NCI-H1930 (cell line): ENCODE results near the gene LIMS2.

Source experiments
- DNase-seq, 2 experiments: peaks; one replicate each; lab custom pipeline; 2025; lab: John Stamatoyannopoulos, UW

LIMS2 gene

DNA sequence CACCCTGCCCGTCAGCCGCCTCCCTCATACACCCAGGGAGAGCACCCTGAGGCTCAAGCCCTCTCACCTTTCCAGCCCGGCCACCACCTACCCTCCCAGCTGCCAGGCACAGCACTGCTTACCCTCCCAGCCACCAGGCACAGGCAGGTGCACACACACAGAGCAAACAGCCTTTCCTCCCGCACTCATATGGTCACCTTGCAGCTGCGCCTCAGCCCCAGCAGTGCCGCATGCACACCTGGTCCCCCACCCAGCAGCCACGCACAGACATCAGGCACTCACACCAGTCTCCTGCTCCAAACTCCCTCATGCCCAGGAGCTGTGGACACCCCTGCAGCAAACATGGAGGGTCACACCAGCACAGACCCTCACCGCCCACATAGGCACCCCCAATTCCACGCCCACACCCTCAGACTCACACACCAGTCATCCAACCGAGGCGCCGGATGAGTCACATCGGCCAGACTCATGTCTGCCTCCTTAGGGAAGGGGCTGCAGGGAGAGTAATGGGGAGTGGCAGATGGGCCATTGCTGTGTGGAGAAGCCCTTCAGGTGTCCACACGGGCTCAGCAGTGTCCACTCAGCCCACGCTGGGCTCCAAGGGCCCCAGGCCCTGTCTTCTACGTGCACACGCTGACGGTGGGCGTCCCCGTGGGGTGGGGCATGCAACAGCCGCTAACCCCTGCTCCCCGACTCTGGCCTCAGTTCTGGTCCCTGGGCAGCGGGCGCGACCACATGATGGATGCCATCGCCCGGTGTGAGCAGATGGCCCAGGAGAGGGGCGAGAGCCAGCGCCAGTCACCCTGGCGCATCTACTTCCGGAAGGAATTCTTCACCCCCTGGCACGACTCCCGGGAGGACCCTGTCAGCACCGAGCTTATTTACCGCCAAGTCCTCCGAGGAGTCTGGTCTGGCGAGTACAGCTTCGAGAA lies 51.7 kb downstream of the LIMS2 start:
- no peak for DNase-seq

- DNase-seq, result no peak
These were observed 52.6 kb downstream of the LIMS2 start for GRCh38 chr2:127622561-127623387.

DNA sequence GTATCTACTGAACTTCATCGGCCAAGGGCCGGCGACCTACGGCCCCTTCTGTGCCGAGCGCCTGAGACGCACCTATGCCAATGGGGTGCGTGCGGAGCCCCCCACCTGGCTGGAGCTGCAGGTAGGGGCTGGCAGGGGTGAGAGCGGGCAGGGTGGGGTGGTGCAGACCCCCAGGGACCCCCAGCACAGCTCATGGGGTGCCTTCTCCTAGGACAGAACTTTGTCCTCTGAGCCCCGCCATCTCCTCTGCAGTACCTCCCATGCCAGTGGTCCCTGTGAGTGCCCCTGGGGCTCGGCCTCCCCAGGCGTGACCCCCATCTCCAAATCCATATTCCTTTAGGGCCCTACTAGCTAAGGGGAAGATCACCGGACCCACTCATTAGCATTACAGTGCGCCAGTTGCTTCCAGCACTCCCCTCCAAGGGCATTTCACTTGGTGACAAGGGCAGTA lies 53.3 kb downstream of the LIMS2 start:
- no peak for DNase-seq

DNA sequence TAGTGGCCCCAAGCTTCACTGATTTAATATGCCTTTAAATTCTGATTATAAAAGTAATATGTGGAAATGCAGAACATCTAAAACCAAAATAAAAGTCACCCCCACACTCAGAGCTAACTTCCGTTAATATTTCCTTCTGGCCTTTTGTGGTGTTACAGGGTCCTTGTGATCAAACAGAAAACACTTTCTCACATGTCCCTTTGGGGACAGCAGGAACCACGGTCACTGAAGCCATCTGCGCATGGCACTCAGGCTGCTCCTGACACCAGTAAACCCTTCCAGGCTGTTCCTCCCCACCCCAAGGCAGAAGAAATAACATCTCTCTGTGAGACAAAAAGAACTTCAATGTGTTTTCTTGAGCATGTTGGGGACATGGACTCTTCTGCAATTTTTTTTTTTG lies 54.5 kb downstream of the LIMS2 start:
- no peak for DNase-seq

GRCh38 chr2:127619877-127620705 lies 55.2 kb downstream of the LIMS2 start:
- no peak for DNase-seq

GRCh38 chr2:127619203-127619590 lies 56.1 kb downstream of the LIMS2 start:
- DNase-seq, result no peak

DNA sequence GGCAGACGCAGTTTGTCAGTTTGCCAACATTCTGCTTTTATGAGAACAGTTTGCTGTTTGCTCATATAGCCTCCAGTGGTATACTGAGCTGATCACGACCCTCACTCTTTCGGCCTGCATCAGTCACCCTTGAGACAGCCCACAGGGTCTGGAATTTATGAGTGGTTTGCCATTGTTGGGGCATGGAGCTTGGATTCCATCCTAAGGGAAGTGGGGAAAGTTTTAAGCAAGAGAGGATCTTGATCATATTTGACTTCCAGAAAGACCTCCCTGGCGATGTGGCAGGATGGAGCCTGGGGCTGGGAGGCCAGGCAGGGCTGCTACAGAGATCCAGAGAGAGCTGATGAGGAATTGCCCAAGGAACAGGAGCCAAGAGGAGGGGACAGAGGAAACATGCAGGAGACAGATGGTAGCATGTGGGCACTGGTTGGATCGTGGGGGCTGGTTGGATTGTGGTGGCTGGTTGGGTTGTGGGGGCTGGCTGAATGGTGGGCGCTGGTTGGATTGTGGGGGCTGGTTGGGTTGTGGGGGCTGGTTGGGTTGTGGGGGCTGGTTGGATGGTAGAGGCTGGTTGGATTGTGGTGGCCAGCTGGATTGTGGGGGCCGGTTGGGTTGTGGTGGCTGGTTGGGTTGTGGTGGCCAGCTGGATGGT lies 56.7 kb downstream of the LIMS2 start:
- DNase-seq, result no peak

DNA sequence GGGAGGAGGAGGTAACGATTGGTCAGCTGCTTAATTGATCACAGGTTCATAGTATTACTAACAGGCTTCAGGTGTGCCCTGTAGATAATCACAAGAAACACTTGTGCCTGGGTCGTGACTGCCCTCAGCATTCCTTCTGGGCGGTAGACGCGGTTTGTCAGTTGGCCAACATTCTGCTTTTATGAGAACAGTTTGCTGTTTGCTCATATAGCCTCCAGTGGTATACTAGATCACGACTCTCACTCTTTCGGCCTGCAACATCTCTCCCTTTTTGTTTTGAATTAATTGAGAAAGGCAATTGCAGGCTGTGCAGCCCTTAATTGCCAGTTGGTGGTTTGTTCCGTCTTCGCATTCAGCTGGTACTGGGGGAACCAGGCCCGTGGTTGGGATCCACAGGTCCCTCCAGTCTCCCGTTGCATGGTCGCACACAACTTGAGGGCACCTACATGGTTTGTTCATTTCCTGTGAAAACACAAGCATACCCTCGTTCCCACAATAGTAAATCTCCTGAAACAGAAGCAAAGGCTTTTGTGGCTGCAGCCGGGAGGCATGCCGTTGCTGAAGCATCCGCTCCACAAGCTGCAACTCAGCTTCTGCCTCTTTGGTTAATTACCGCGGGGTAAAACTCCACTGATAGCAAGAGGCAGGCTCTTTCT lies 59.7 kb downstream of the LIMS2 start:
- DNase-seq, result no peak

- no peak for DNase-seq
These were observed 60.6 kb downstream of the LIMS2 start for GRCh38 chr2:127614731-127615130.

- DNase-seq, result no peak
These were observed 61.1 kb downstream of the LIMS2 start for GRCh38 chr2:127614246-127614645.

DNA sequence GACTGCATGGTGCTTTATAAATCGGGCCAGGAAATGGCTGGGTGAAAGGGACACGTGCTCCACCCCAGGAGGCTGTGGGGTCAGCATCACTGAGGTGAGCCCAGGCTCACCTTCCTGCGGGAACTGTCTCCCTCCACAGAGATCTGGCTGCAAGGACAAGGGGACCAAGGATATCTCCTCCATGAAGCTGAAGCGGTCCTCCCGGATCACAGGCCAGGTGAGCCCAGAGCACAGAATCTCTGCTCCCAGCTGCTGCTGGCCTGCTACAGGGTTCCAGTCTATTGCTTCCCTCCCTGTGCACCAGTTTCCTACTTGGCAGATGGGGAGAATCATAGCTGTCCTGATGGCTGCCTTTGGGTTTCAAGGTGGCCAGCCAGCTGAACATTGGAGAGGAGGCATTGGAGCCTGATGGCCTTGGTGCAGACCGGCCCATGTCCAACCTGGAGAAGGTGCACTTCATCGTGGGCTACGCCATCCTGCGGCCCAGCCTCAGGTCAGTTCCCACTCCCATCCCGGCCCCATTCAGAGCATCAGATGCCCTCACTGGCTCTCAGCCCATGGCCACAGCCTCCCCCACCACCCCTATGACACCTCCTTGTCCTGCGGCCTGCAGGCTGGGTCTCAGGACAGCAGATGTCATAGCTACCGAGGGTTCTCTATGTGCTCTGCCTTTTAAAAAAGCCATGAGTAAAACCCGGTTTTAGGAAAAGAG lies 63.1 kb downstream of the LIMS2 start:
- no peak for DNase-seq

DNA sequence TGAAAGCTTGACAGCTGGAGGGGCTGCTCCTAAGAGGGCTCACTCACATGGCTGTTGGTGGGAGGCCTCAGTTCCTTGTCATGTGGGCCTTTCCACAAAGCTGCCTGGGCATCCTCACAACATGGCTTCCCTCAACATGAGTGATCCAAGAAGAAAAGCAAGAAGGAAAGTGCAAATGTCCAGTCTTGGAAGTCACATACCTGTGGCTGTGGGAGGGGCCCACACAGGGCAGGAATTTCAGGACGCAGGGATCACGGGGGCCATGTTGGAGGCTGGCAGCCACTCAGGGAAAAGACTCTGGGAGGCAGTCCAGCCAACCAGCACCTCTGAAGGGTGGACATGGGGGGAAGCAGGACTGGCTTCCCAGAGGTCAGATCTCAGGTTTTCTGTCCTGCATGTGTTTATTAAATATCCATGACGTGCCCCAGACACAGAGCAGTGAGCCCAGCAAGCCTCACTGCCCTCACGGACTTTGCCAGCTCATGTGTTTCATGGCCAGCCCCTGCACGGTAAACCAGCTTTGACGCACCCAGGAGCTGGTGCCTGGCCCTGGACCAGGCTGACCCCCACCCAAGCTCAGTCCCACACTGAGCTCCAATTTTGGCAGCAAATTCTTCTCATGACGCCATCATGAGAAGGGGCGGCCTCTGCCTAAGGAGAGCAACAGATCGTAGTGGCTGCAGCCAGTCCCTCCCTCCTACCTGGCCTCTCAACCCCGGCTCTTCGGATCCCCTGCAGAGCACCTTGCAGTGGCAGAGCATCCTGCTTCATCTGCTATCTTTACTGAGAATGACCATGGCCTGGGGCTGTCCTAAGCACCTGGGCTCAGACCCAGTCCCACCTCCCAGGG lies 64.0 kb downstream of the LIMS2 start:
- no peak for DNase-seq

- DNase-seq, result no peak
These were observed 64.8 kb downstream of the LIMS2 start for GRCh38 chr2:127610561-127610960.

DNA sequence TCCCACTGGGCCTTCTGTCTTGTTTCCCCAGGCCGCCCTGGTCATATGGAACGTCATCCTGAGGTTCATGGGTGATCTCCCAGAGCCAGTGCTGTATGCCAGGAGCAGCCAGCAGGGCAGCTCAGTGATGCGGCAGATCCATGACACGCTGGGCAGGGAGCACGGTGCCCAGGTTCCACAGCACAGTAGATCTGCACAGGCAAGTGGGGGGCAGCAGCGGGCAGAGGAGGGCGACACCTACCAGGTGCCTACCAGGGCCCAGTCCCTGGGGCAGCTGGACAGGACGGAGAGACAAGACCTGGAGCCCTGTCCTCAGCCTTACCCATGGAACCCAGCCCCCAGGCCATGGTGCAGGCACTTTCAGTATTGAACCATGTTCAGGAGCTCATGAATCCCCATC lies 65.5 kb downstream of the LIMS2 start:
- DNase-seq, result no peak

DNA sequence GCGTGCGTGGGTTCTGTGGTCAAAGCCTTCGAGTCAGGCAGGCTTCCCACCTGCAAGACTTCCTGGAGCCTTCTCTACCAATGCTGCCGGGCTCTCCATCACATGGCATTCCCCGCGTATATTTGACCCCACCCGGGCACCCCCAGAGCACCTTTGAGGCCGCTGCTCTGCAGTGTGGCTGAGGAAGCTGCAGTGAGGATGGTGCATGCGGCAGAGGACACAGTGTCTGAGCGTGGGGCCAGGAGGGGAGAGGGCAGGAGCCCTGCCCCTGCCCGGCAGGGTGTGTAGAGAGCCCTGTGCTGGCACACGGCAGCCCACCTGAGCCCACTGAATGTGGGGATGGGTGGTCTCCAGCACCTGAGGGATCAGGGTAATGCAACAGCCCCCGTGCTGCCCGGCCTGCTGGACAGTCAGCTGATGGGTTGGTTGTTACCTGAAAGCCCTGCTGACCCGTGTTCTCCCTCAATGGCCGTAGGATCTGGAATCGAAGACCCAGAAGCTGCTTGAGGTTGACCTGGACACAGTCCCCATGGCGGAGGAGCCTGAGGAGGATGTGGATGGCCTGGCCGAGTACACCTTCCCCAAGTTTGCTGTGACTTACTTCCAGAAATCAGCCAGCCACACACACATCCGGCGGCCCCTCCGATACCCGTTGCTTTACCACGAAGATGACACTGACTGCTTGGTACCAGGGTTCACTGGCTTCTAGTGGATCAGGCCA lies 66.1 kb downstream of the LIMS2 start:
- DNase-seq, result no peak

GRCh38 chr2:127608061-127609030 lies 67.0 kb downstream of the LIMS2 start:
- no peak for DNase-seq

GRCh38 chr2:127607399-127607908 lies 67.9 kb downstream of the LIMS2 start:
- DNase-seq, result no peak
